H1 (cell line): ENCODE measurements around the gene NPY1R. TPM values are rescaled to one million over a fixed set of nuclear protein-coding genes. Genes with fewer than 3 reads are reported as not detected.

Experiments used
- CTCF ChIA-PET: fragments of 300-600 bp; sonication (Branson Sonifier 250); formaldehyde crosslinking; loops from one replicate; lab custom pipeline; 2021; ENCODE audit not compliant: partially characterized antibody; lab: Charles Lee
- POLR2A ChIA-PET: fragments of 300-600 bp; sonication (Branson Sonifier 250); formaldehyde crosslinking; loops from one replicate; lab custom pipeline; 2021; ENCODE audit warnings: inconsistent platforms; ENCODE audit not compliant: partially characterized antibody; lab: Charles Lee
- DNase-seq, 2 experiments: peaks; one replicate each; pipeline versions ENCODE4 v3.0.0 to v3.0.0-alpha.2; 2010 to 2022; ENCODE audit warnings: low spot score in 2 of 2, low read depth in 1 of 2, mixed read lengths in 1 of 2
- FAIRE-seq: peaks from 2 replicates; lab custom pipeline; 2011; peaks lifted over from hg19 to GRCh38; lab: Jason Lieb, UNC
- H2AFZ ChIP-seq: 2 replicates; pipeline ENCODE4 v1.8.1; 2012; ENCODE audit warnings: low read length, inconsistent platforms
- H2AK5ac ChIP-seq: 2 replicates; pipeline ENCODE4 v1.6.1; 2013; ENCODE audit warnings: low read depth, low read length
- H2BK120ac ChIP-seq: replicated peaks from 2 replicates; pipeline ENCODE3; 2013; ENCODE audit warnings: low read depth, low read length, inconsistent platforms
- H2BK12ac ChIP-seq: 2 replicates; pipeline ENCODE4 v1.6.1; 2013; ENCODE audit warnings: low read depth, low read length
- H2BK15ac ChIP-seq: 2 replicates; pipeline ENCODE4 v1.6.1; 2013; ENCODE audit warnings: low read length
- H2BK20ac ChIP-seq: 2 replicates; pipeline ENCODE4 v1.6.1; 2013; ENCODE audit warnings: low read length
- H2BK5ac ChIP-seq: 2 replicates; pipeline ENCODE4 v1.6.1; 2013; ENCODE audit warnings: low read depth, low read length
- H3K14ac ChIP-seq: 2 replicates; pipeline ENCODE4 v1.6.1; 2013; ENCODE audit warnings: inconsistent platforms; ENCODE audit not compliant: insufficient read length
- H3K18ac ChIP-seq: 2 replicates; pipeline ENCODE4 v1.6.1; 2013; ENCODE audit warnings: low read length; ENCODE audit errors: extremely low read depth
- H3K23ac ChIP-seq: 2 replicates; pipeline ENCODE4 v1.6.1; 2013; ENCODE audit warnings: inconsistent platforms; ENCODE audit not compliant: insufficient read length
- H3K23me2 ChIP-seq: 2 replicates; pipeline ENCODE4 v1.6.1; 2013; ENCODE audit warnings: low read depth, low read length
- H3K27ac ChIP-seq: 2 replicates; pipeline ENCODE4 v1.6.1; 2011; ENCODE audit warnings: low read depth, low read length, inconsistent platforms
- H3K27me3 ChIP-seq, 4 experiments: replicated peaks in 1 of 4; 1 replicate in 1 of 4; 2 replicates in 3 of 4; pipeline versions ENCODE4 v1.6.1 to v1.8.1; 2011 to 2013; ENCODE audit warnings: low read length in 3 of 4, mild to moderate bottlenecking in 3 of 4, inconsistent platforms in 2 of 4, mixed read lengths in 2 of 4, moderate library complexity in 1 of 4; ENCODE audit not compliant: control insufficient read depth in 3 of 4, insufficient read depth in 3 of 4; ENCODE audit errors: extremely low read depth in 1 of 4
- H3K36me3 ChIP-seq, 4 experiments: 2 replicates each; pipeline versions ENCODE4 v1.6.1 to v1.8.1; 2011 to 2013; ENCODE audit warnings: mild to moderate bottlenecking in 4 of 4, low read length in 3 of 4, moderate library complexity in 2 of 4, control low read depth in 1 of 4, inconsistent platforms in 1 of 4; ENCODE audit not compliant: insufficient read depth in 4 of 4, control insufficient read depth in 2 of 4
- H3K4ac ChIP-seq: replicated peaks from 2 replicates; pipeline ENCODE3; 2013; ENCODE audit warnings: low read length, low read depth, mixed read lengths, inconsistent platforms; ENCODE audit not compliant: insufficient read length
- H3K4me1 ChIP-seq, 4 experiments: replicated peaks in 1 of 4; 1 replicate in 1 of 4; 2 replicates in 3 of 4; pipeline versions ENCODE4 v1.6.1 to v1.8.1; 2011 to 2013; ENCODE audit warnings: low read length in 3 of 4, inconsistent platforms in 2 of 4, mixed read lengths in 1 of 4; ENCODE audit not compliant: insufficient read depth in 4 of 4, control insufficient read depth in 3 of 4
- H3K4me2 ChIP-seq, 2 experiments: 2 replicates each; pipeline versions ENCODE4 v1.6.1 to v1.8.1; 2011 to 2013; ENCODE audit warnings: low read depth in 2 of 2, low read length in 2 of 2, control low read depth in 1 of 2, inconsistent platforms in 1 of 2, mild to moderate bottlenecking in 1 of 2; ENCODE audit not compliant: insufficient read depth in 1 of 2
- H3K4me3 ChIP-seq, 4 experiments: fragments of 200-600, 300-600 bp in 1 of 4; sonication (generic), shearing (Covaris generic), sonication (Bioruptor Twin) in 1 of 4; 2 replicates each; pipeline versions ENCODE4 v1.5.1 to v1.8.1; 2011 to 2016; ENCODE audit warnings: low read length in 4 of 4, low read depth in 3 of 4, control low read depth in 2 of 4, inconsistent platforms in 2 of 4, mild to moderate bottlenecking in 2 of 4, mixed read lengths in 1 of 4, moderate library complexity in 1 of 4; ENCODE audit not compliant: insufficient read depth in 2 of 4; ENCODE audit errors: extremely low read depth in 1 of 4
- H3K56ac ChIP-seq: replicated peaks from 2 replicates; pipeline ENCODE3; 2013; ENCODE audit warnings: low read depth, mild to moderate bottlenecking, mixed read lengths, low read length, inconsistent platforms; ENCODE audit not compliant: insufficient read length
- H3K79me1 ChIP-seq: 2 replicates; pipeline ENCODE4 v1.6.1; 2013; ENCODE audit warnings: low read depth, low read length, control low read depth
- H3K79me2 ChIP-seq, 2 experiments: 2 replicates each; pipeline versions ENCODE4 v1.6.1 to v1.8.1; 2012 to 2013; ENCODE audit warnings: low read length in 2 of 2, mild to moderate bottlenecking in 2 of 2, inconsistent platforms in 1 of 2; ENCODE audit not compliant: insufficient read depth in 2 of 2, control insufficient read depth in 1 of 2
- H3K9ac ChIP-seq, 4 experiments: replicated peaks in 1 of 4; 1 replicate in 1 of 4; 2 replicates in 3 of 4; pipeline versions ENCODE4 v1.6.1 to v1.8.1; 2011 to 2013; ENCODE audit warnings: low read depth in 3 of 4, low read length in 3 of 4, control low read depth in 2 of 4, mild to moderate bottlenecking in 2 of 4, moderate library complexity in 2 of 4, inconsistent platforms in 1 of 4; ENCODE audit errors: extremely low read depth in 1 of 4
- H3K9me3 ChIP-seq, 2 experiments: 2 replicates each; pipeline versions ENCODE4 v1.6.1 to v1.8.1; 2012 to 2013; ENCODE audit warnings: mild to moderate bottlenecking in 2 of 2, moderate library complexity in 2 of 2, control low read depth in 1 of 2, inconsistent platforms in 1 of 2, low read depth in 1 of 2, low read length in 1 of 2, mixed read lengths in 1 of 2; ENCODE audit not compliant: insufficient read depth in 2 of 2
- H4K20me1 ChIP-seq, 2 experiments: replicated peaks in 1 of 2; 2 replicates each; pipeline versions ENCODE3 to v1.8.1; 2011 to 2013; ENCODE audit warnings: inconsistent platforms in 2 of 2, low read length in 2 of 2, mild to moderate bottlenecking in 1 of 2; ENCODE audit not compliant: insufficient read depth in 2 of 2, control insufficient read depth in 1 of 2
- H4K5ac ChIP-seq: 2 replicates; pipeline ENCODE4 v1.6.1; 2013; ENCODE audit warnings: low read length, low read depth, mixed read lengths, inconsistent platforms; ENCODE audit not compliant: insufficient read length
- H4K8ac ChIP-seq: 2 replicates; pipeline ENCODE4 v1.8.0; 2013; ENCODE audit warnings: mild to moderate bottlenecking, moderate library complexity, low read length, inconsistent platforms; ENCODE audit not compliant: insufficient read depth; ENCODE audit errors: extremely low read depth
- H4K91ac ChIP-seq: replicated peaks from 2 replicates; pipeline ENCODE3; 2013; ENCODE audit warnings: low read length, mixed read lengths, inconsistent platforms; ENCODE audit not compliant: insufficient read length
- ASH2L ChIP-seq: fragments of 200-600, 300-600 bp; sonication (generic); IDR thresholded peaks from one replicate; pipeline ENCODE4 v1.7.1; 2017; ENCODE audit warnings: low read length
- BCL11A ChIP-seq, 2 experiments: IDR thresholded peaks; one replicate each; pipeline ENCODE4 v1.6.1; 2011; ENCODE audit warnings: low read depth in 2 of 2, low read length in 2 of 2, mild to moderate bottlenecking in 2 of 2
- CBX8 ChIP-seq: fragments of 300-800, 300-1000 bp; sonication (generic); IDR thresholded peaks from 2 replicates; pipeline ENCODE4 v1.7.1; 2016; ENCODE audit warnings: low read depth, low read length, borderline replicate concordance
- CHD2 ChIP-seq: IDR thresholded peaks from 2 replicates; pipeline ENCODE4 v1.6.1; 2012; ENCODE audit warnings: low read length, improper control_type of control experiment
- GABPA ChIP-seq: IDR thresholded peaks from 2 replicates; pipeline ENCODE4 v1.6.1; 2011; ENCODE audit warnings: mild to moderate bottlenecking, low read length, moderate library complexity, borderline replicate concordance; ENCODE audit not compliant: insufficient read depth
- KDM1A ChIP-seq: fragments of 200-600, 300-600 bp; sonication (generic); IDR thresholded peaks from 2 replicates; pipeline ENCODE4 v1.7.1; 2016; ENCODE audit warnings: mild to moderate bottlenecking, low read length, borderline replicate concordance
- NANOG ChIP-seq: IDR thresholded peaks from 2 replicates; pipeline ENCODE4 v1.6.1; 2011; ENCODE audit warnings: low read length, low read depth, mild to moderate bottlenecking, inconsistent platforms; ENCODE audit not compliant: insufficient read depth, poor library complexity, severe bottlenecking
- PHF8 ChIP-seq: fragments of 200-600 bp; sonication (generic); conservative IDR thresholded peaks from 2 replicates; pipeline ENCODE4 v1.7.1; 2012; ENCODE audit warnings: low read depth, mild to moderate bottlenecking, inconsistent platforms, low read length, moderate library complexity
- POLR2A ChIP-seq, 2 experiments: IDR thresholded peaks; 1 replicate in 1 of 2; 2 replicates in 1 of 2; pipeline ENCODE4 v1.6.1; 2011; ENCODE audit warnings: low read depth in 2 of 2, low read length in 2 of 2, mild to moderate bottlenecking in 2 of 2; ENCODE audit errors: control extremely low read depth in 1 of 2
- RFX5 ChIP-seq: IDR thresholded peaks from 2 replicates; pipeline ENCODE4 v1.6.1; 2011; ENCODE audit warnings: low read depth, low read length, improper control_type of control experiment, borderline replicate concordance
- SIX5 ChIP-seq: IDR thresholded peaks from 2 replicates; pipeline ENCODE4 v1.6.1; 2011; ENCODE audit warnings: mild to moderate bottlenecking, low read depth, low read length
- TBP ChIP-seq: IDR thresholded peaks from 2 replicates; pipeline ENCODE4 v1.6.1; 2011; ENCODE audit warnings: low read depth, low read length, improper control_type of control experiment
- WGBS, 2 experiments: shearing (Covaris generic) in 1 of 2; methylation state at CpG; one replicate each; pipeline versions ENCODE4 v1.1.6 to v1.1.7; 2013 to 2015; ENCODE audit warnings: low lambda C conversion rate in 2 of 2, mixed read lengths in 2 of 2, inconsistent platforms in 1 of 2, low coverage in 1 of 2, missing lambda C conversion rate in 1 of 2; ENCODE audit not compliant: insufficient replicate concordance in 2 of 2, insufficient coverage in 1 of 2, insufficient read length in 1 of 2; ENCODE audit errors: extremely low coverage in 1 of 2, missing lambda C conversion rate in 1 of 2; 5-methylcytosine and 5-hydroxymethylcytosine counted together
- polyA plus RNA-seq, 7 experiments: library from polyadenylated mRNA; depleted of rRNA in 3 of 7; stranded (reverse) in 5 of 7; unstranded in 2 of 7; fragments of >200 nt in 5 of 7; fragments of 200-250 nt in 2 of 7; gene quantifications; 1 replicate in 5 of 7; 2 replicates in 1 of 7; 4 replicates in 1 of 7; pipeline versions ENCODE4 v1.2.1 to v1.2.3, GENCODE V29; 2011 to 2013; ENCODE audit warnings: missing spikeins in 2 of 7, mixed read lengths in 2 of 7
- total RNA-seq: library from RNA; stranded (reverse); fragmentation: NEBNext Ultra II Directional; extraction: Animal tissue kit (Norgen Biotek cat#: 25700); gene quantifications from 2 replicates; pipeline ENCODE4 v1.2.1, GENCODE V29; 2021
- TF ChIP-seq, protein P1 (sequence below): IDR thresholded peaks from 2 replicates; pipeline ENCODE4 v1.6.1; 2011; ENCODE audit warnings: low read length, improper control_type of control experiment
- TF ChIP-seq, protein P2 (sequence below): IDR thresholded peaks from 2 replicates; pipeline ENCODE4 v1.6.1; 2012; ENCODE audit warnings: inconsistent platforms

NPY1R gene
- total and polyA plus RNA-seq, 2 of the 8 experiments (the other 6 are each of a cell fraction or from before 2014, with no cell fraction given) = 5.9 to 6.3 TPM

DNA sequence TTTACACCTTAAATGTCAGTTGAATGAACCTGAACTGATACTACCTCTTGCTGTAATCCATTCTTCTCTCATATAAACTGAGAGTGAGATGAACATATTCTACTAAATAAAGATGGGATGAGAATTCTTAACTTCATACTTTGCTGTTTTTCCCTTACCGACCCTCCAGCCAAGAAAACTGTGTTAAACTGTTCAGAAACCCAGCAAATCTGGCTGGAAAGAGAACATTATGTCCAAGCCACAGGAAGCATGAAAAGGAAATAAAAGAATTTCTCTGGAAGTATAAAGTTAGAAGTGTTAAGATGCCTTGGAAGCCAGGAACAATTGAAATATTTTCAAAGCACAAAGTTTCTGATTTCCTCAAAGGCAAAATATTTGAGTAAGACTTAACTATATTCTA lies 22.9 kb downstream of the NPY1R start:
- FAIRE-seq = no peak
- Histone ChIP-seq H2AK5ac (no peak overlapping the region), H3K4me1 (no peaks in the 10 kb centered on the region), H2BK120ac (no peak overlapping the region), H2BK20ac (no peak overlapping the region), H3K18ac (no peak overlapping the region), H3K4me3 (no peak overlapping the region), H4K5ac (no peak overlapping the region), H3K36me3 (no peaks in the 10 kb centered on the region), H2BK15ac (no peak overlapping the region), H3K9ac (no peak overlapping the region), H3K14ac (no peak overlapping the region), H2BK5ac (no peak overlapping the region), H3K27me3 (no peaks in the 10 kb centered on the region), H4K91ac (no peak overlapping the region), H2AFZ (no peak overlapping the region), H4K20me1 (no peaks in the 10 kb centered on the region), H3K9me3 (no peaks in the 10 kb centered on the region), H3K4me2 (no peak overlapping the region), H3K27ac (no peak overlapping the region), H3K79me2 (no peaks in the 10 kb centered on the region), H3K4ac (no peak overlapping the region), H4K8ac (no peak overlapping the region), H3K23ac (no peak overlapping the region), H3K56ac (no peak overlapping the region), H3K23me2 (no peaks in the 10 kb centered on the region), H2BK12ac (no peak overlapping the region), H3K79me1 (no peaks in the 10 kb centered on the region)
- ChIA-PET CTCF (interaction anchor here (1.0 kb wide), 1 partner anchor 24 kb away, joined by 5 read pairs; the partner anchor contains the start of gene NPY1R), POLR2A (no interaction called here)
- 94% methylated on average over 1 of the region's 1 CpG; no CpG with 5 or more reads in 1 of the 2 experiments for WGBS, 2 experiments
- DNase-seq = no peak
- TF ChIP-seq CBX8 (no peak), KDM1A (no peak), GABPA (no peak), NANOG (no peak), RFX5 (no peak), PHF8 (no peak), BCL11A (IDR thresholded peaks at IDR 0.05; ENCODE audit: low read depth in 2 of 2, low read length in 2 of 2) (no peak), POLR2A (IDR thresholded peaks at IDR 0.05; ENCODE audit: control extremely low read depth in 1 of 2, low read depth in 2 of 2, low read length in 2 of 2) (no peak), CHD2 (no peak), ASH2L (no peak), TBP (no peak), SIX5 (no peak)
- TF ChIP-seq, protein P1, sequence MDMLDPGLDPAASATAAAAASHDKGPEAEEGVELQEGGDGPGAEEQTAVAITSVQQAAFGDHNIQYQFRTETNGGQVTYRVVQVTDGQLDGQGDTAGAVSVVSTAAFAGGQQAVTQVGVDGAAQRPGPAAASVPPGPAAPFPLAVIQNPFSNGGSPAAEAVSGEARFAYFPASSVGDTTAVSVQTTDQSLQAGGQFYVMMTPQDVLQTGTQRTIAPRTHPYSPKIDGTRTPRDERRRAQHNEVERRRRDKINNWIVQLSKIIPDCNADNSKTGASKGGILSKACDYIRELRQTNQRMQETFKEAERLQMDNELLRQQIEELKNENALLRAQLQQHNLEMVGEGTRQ = no peak
- TF ChIP-seq, protein P2, sequence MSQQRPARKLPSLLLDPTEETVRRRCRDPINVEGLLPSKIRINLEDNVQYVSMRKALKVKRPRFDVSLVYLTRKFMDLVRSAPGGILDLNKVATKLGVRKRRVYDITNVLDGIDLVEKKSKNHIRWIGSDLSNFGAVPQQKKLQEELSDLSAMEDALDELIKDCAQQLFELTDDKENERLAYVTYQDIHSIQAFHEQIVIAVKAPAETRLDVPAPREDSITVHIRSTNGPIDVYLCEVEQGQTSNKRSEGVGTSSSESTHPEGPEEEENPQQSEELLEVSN = no peak
